HepG2 (cell line): ENCODE results near the gene IRF1. TPM values are rescaled to one million over a fixed set of nuclear protein-coding genes. Genes with fewer than 3 reads are reported as not detected.

Experiments used
- BRD4 ChIP-seq: sonication (generic); formaldehyde crosslinking; IDR thresholded peaks from 2 replicates; pipeline ENCODE4 v1.4.0; 2020; ENCODE audit warnings: missing genetic modification reagents
- IRX3 ChIP-seq: sonication (generic); formaldehyde crosslinking; IDR thresholded peaks from 2 replicates; pipeline ENCODE4 v1.8.1; 2023; ENCODE audit warnings: mild to moderate bottlenecking, low read depth, missing genetic modification reagents, borderline replicate concordance
- MAF1 ChIP-seq: sonication (generic); formaldehyde crosslinking; IDR thresholded peaks from 2 replicates; pipeline ENCODE4 v1.5.0; 2020; ENCODE audit warnings: missing genetic modification reagents, borderline replicate concordance
- NKX3-1 ChIP-seq: sonication (generic); formaldehyde crosslinking; IDR thresholded peaks from 2 replicates; pipeline ENCODE4 v1.5.0; 2020; ENCODE audit warnings: missing genetic modification reagents
- NR2F6 ChIP-seq, 2 experiments: IDR thresholded peaks; 2 replicates each; pipeline ENCODE4 v1.6.1; 2016; ENCODE audit warnings: antibody characterized with exemption in 1 of 2, mild to moderate bottlenecking in 1 of 2
- RBM39 ChIP-seq: fragments of 200-400 bp; formaldehyde crosslinking; IDR thresholded peaks from one replicate; pipeline ENCODE4 v1.6.1; 2018; ENCODE audit warnings: antibody characterized with exemption, mild to moderate bottlenecking, low read depth, low read length; ENCODE audit not compliant: poor library complexity, severe bottlenecking
- SMYD3 ChIP-seq: sonication (generic); formaldehyde crosslinking; IDR thresholded peaks from 2 replicates; pipeline ENCODE4 v1.8.1; 2023; ENCODE audit warnings: mild to moderate bottlenecking, missing genetic modification reagents
- SRSF9 ChIP-seq: fragments of 200-400 bp; formaldehyde crosslinking; IDR thresholded peaks from 2 replicates; pipeline ENCODE4 v1.6.1; 2018; ENCODE audit warnings: borderline replicate concordance, mild to moderate bottlenecking, low read depth, low read length; ENCODE audit not compliant: insufficient read depth, poor library complexity, severe bottlenecking
- TARDBP ChIP-seq: sonication (generic); formaldehyde crosslinking; IDR thresholded peaks from 2 replicates; pipeline ENCODE4 v1.8.0; 2022; ENCODE audit warnings: mild to moderate bottlenecking, missing genetic modification reagents
- ZFX ChIP-seq: sonication (generic); formaldehyde crosslinking; IDR thresholded peaks from 2 replicates; pipeline ENCODE4 v1.4.0; 2020; ENCODE audit warnings: mild to moderate bottlenecking, low read depth, missing genetic modification reagents, moderate library complexity
- ZNF160 ChIP-seq: sonication (generic); formaldehyde crosslinking; IDR thresholded peaks from 2 replicates; pipeline ENCODE4 v1.8.0; 2022; ENCODE audit warnings: mild to moderate bottlenecking, inconsistent platforms, missing genetic modification reagents
- ZNF263 ChIP-seq: sonication (generic); formaldehyde crosslinking; IDR thresholded peaks from 2 replicates; pipeline ENCODE4 v1.4.0; 2020; ENCODE audit warnings: missing genetic modification reagents
- ZNF564 ChIP-seq: sonication (generic); formaldehyde crosslinking; IDR thresholded peaks from 2 replicates; pipeline ENCODE4 v1.8.1; 2023; ENCODE audit warnings: mild to moderate bottlenecking, missing genetic modification reagents
- ZNF614 ChIP-seq: IDR thresholded peaks from 2 replicates; pipeline ENCODE4 v1.6.1; 2018; ENCODE audit warnings: missing biosample characterization, missing genetic modification reagents, inconsistent platforms, borderline replicate concordance
- polyA plus RNA-seq, 8 experiments: library from polyadenylated mRNA; depleted of rRNA in 3 of 8; stranded (reverse) in 7 of 8; unstranded in 1 of 8; fragments of >200 nt; fragmentation: Illumina TruSeq in 4 of 8; extraction: Trizol in 4 of 8; gene quantifications; 2 replicates each; pipeline versions ENCODE4 v1.2.1 to v1.2.3, GENCODE V29; 2011 to 2016; ENCODE audit warnings: low read depth in 4 of 8, missing spikeins in 1 of 8, mixed read lengths in 1 of 8; ENCODE audit not compliant: insufficient read depth in 1 of 8
- total RNA-seq, 5 experiments: library from RNA; depleted of rRNA; stranded (reverse); fragments of >200 nt; fragmentation: Illumina TruSeq; extraction: Trizol; gene quantifications; 2 replicates each; pipeline ENCODE4 v1.2.3, GENCODE V29; 2016; ENCODE audit warnings: low read depth in 1 of 5
- TF ChIP-seq, protein P1 (sequence below): sonication (generic); formaldehyde crosslinking; conservative IDR thresholded peaks from 2 replicates; pipeline ENCODE4 v1.4.0; 2020; ENCODE audit warnings: mild to moderate bottlenecking, missing genetic modification reagents, moderate library complexity
- TF ChIP-seq, protein P2 (sequence below): sonication (generic); formaldehyde crosslinking; IDR thresholded peaks from 2 replicates; pipeline ENCODE4 v1.8.0; 2022; ENCODE audit warnings: low read depth, missing genetic modification reagents
- TF ChIP-seq, protein P3 (sequence below): sonication (generic); formaldehyde crosslinking; IDR thresholded peaks from 2 replicates; pipeline ENCODE4 v1.4.0; 2020; ENCODE audit warnings: missing genetic modification reagents
- TF ChIP-seq, protein P4 (sequence below): sonication (generic); formaldehyde crosslinking; IDR thresholded peaks from 2 replicates; pipeline ENCODE4 v1.5.0; 2020; ENCODE audit warnings: mild to moderate bottlenecking, low read depth, missing genetic modification reagents, borderline replicate concordance
- TF ChIP-seq, protein P5 (sequence below): fragments of 450-650 bp; IDR thresholded peaks from 2 replicates; pipeline ENCODE4 v1.6.1; 2017
- TF ChIP-seq, protein P6 (sequence below): sonication (generic); formaldehyde crosslinking; IDR thresholded peaks from 2 replicates; pipeline ENCODE4 v1.5.0; 2020; ENCODE audit warnings: missing genetic modification reagents

The IRF1 gene
- total and polyA plus RNA-seq, 2 of the 13 experiments (the other 11 are each of a cell fraction or from before 2014, with no cell fraction given) = 4.1 to 8.8 TPM

DNA sequence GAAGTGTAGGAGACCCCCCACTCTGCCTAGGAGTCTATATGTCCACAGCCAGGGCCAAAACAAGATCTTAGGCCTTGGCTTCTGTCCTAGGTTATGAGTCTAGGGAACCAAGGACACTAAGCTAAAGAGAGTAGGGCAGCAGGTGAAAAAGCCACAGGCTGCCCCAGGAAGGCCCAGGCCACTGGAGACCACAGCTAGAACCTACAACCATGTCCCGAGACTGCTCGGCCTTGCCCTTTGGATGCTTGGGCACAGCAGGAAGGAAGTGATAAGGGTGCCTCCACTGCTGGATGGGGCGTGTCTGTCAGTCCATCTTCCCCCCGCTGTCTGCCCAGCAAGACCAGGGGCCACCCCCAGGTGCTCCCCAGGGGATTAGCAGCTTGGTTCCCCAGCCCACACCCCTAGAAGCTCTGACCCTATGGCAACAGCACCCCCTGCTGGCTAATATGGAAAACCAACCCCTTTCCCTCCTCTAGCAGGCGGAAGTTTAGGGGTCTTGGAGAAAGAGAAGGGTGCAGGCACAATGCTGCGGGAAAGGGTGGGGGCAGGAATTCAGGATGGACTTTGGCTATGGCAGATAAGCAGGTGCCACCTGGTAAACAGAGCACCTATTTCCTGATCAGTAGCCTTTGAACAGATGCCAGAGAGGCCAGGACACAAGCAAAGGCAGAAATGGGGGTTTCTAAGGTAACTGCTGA, 10.5 kb upstream of the IRF1 start (continued):
- TF ChIP-seq ZNF564 (no peak), NKX3-1 (CRISPR knock-in tag) (no peak), NR2F6 (IDR thresholded peaks at IDR 0.05) (peak; percentile 10; the same call in 1 of the 2 replicates), NR2F6 (CRISPR knock-in tag; IDR thresholded peaks at IDR 0.05) (peak; percentile 49; the same call in 1 of the 2 replicates), SRSF9 (no peak), RBM39 (no peak), ZNF160 (CRISPR knock-in tag) (no peak), ZFX (CRISPR knock-in tag) (peak; percentile 49), ZNF614 (CRISPR knock-in tag) (no peak), TARDBP (CRISPR knock-in tag) (peak; percentile 85), SMYD3 (CRISPR knock-in tag) (peak; percentile 61; the same call in 1 of the 2 replicates), ZNF263 (CRISPR knock-in tag) (peak; percentile 75; the same call in 1 of the 2 replicates), IRX3 (CRISPR knock-in tag) (no peak), MAF1 (no peak), BRD4 (CRISPR knock-in tag) (peak; percentile 25; the same call in 1 of the 2 replicates)
- TF ChIP-seq, protein P1, sequence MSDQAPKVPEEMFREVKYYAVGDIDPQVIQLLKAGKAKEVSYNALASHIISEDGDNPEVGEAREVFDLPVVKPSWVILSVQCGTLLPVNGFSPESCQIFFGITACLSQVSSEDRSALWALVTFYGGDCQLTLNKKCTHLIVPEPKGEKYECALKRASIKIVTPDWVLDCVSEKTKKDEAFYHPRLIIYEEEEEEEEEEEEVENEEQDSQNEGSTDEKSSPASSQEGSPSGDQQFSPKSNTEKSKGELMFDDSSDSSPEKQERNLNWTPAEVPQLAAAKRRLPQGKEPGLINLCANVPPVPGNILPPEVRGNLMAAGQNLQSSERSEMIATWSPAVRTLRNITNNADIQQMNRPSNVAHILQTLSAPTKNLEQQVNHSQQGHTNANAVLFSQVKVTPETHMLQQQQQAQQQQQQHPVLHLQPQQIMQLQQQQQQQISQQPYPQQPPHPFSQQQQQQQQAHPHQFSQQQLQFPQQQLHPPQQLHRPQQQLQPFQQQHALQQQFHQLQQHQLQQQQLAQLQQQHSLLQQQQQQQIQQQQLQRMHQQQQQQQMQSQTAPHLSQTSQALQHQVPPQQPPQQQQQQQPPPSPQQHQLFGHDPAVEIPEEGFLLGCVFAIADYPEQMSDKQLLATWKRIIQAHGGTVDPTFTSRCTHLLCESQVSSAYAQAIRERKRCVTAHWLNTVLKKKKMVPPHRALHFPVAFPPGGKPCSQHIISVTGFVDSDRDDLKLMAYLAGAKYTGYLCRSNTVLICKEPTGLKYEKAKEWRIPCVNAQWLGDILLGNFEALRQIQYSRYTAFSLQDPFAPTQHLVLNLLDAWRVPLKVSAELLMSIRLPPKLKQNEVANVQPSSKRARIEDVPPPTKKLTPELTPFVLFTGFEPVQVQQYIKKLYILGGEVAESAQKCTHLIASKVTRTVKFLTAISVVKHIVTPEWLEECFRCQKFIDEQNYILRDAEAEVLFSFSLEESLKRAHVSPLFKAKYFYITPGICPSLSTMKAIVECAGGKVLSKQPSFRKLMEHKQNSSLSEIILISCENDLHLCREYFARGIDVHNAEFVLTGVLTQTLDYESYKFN (CRISPR knock-in tag) = peak; percentile 92
- TF ChIP-seq, protein P2, sequence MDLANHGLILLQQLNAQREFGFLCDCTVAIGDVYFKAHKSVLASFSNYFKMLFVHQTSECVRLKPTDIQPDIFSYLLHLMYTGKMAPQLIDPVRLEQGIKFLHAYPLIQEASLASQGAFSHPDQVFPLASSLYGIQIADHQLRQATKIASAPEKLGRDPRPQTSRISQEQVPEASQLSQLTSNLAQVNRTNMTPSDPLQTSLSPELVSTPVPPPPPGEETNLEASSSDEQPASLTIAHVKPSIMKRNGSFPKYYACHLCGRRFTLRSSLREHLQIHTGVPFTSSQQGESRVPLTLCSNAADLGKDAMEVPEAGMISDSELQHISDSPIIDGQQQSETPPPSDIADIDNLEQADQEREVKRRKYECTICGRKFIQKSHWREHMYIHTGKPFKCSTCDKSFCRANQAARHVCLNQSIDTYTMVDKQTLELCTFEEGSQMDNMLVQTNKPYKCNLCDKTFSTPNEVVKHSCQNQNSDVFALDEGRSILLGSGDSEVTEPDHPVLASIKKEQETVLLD (CRISPR knock-in tag) = no peak
- TF ChIP-seq, protein P3, sequence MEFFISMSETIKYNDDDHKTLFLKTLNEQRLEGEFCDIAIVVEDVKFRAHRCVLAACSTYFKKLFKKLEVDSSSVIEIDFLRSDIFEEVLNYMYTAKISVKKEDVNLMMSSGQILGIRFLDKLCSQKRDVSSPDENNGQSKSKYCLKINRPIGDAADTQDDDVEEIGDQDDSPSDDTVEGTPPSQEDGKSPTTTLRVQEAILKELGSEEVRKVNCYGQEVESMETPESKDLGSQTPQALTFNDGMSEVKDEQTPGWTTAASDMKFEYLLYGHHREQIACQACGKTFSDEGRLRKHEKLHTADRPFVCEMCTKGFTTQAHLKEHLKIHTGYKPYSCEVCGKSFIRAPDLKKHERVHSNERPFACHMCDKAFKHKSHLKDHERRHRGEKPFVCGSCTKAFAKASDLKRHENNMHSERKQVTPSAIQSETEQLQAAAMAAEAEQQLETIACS (CRISPR knock-in tag) = no peak
- TF ChIP-seq, protein P4, sequence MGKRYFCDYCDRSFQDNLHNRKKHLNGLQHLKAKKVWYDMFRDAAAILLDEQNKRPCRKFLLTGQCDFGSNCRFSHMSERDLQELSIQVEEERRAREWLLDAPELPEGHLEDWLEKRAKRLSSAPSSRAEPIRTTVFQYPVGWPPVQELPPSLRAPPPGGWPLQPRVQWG (CRISPR knock-in tag) = no peak
- TF ChIP-seq, protein P5, sequence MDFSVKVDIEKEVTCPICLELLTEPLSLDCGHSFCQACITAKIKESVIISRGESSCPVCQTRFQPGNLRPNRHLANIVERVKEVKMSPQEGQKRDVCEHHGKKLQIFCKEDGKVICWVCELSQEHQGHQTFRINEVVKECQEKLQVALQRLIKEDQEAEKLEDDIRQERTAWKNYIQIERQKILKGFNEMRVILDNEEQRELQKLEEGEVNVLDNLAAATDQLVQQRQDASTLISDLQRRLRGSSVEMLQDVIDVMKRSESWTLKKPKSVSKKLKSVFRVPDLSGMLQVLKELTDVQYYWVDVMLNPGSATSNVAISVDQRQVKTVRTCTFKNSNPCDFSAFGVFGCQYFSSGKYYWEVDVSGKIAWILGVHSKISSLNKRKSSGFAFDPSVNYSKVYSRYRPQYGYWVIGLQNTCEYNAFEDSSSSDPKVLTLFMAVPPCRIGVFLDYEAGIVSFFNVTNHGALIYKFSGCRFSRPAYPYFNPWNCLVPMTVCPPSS = no peak
- TF ChIP-seq, protein P6, sequence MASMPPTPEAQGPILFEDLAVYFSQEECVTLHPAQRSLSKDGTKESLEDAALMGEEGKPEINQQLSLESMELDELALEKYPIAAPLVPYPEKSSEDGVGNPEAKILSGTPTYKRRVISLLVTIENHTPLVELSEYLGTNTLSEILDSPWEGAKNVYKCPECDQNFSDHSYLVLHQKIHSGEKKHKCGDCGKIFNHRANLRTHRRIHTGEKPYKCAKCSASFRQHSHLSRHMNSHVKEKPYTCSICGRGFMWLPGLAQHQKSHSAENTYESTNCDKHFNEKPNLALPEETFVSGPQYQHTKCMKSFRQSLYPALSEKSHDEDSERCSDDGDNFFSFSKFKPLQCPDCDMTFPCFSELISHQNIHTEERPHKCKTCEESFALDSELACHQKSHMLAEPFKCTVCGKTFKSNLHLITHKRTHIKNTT = no peak
